ENCODE measurements around the gene DUSP22.

Gene DUSP22

GRCh38 chr6:326896-327537 lies 34.7 kb downstream of the DUSP22 start:
- TF ChIP-seq GATA2 (IDR thresholded peaks at IDR 0.05; ENCODE audit: low read depth, low read length) (no peak), GATA3 (IDR thresholded peaks at IDR 0.05; ENCODE audit: low read depth, low read length) (no peak)

DNA sequence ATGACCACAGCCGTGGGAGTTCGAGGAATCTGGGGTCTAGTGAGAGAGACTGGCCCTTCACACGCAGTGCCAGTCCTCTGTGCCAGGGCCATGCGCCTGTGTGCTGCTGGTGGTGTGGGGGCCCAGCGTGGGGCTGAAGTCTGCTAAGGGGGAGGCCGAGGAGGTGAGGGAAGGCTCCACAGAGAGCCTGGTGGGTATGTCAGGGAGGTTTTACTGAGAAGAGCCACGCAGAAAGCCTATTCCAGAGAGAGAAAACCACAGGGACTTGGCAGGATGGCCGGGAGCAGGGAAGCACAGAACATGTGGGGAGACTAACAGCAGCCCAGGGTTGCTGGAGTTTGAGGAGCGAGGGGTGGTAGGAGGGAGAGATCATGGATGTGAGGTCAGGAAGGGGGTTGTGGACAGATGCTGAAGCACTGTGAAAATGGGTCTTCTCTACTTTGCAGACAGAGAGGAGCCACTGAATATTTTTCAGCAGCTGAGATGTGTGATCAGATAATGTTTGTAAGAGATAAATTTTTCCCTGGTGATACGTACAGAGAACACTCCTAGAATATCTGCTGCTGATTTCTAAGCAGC lies 35.3 kb downstream of the DUSP22 start:
- TF ChIP-seq GATA3 (IDR thresholded peaks at IDR 0.05; ENCODE audit: low read depth, low read length) (no peak), GATA2 (IDR thresholded peaks at IDR 0.05; ENCODE audit: low read depth, low read length) (peak; percentile 67; the same call in 1 of the 2 replicates)

DNA sequence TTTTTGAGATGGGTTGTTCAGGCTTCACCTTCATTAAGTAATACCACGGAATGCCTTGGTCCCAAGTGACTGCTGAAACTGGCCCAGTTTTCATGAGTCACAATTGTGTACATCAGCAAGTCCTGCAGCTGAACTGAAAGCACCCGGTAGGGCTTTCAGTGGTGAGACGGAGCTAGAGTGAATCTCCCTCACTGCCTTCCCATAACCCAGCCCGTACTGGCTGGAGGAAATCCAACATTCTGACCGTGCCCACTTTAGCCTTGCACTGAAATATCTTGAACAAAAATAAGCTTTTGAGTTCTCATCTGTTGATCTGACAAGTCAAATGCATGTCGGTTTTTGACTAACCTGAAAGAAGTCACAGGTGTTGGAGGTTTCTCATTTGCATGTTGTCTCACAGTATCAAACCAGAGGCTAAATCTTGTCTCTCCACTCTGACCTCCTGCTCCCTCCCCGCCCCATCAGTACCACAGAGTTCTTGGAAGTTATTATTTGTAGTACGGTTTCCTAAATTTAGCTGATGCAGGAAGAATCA lies 35.9 kb downstream of the DUSP22 start:
- TF ChIP-seq GATA2 (IDR thresholded peaks at IDR 0.05; ENCODE audit: low read depth, low read length) (no peak), GATA3 (IDR thresholded peaks at IDR 0.05; ENCODE audit: low read depth, low read length) (no peak)

DNA sequence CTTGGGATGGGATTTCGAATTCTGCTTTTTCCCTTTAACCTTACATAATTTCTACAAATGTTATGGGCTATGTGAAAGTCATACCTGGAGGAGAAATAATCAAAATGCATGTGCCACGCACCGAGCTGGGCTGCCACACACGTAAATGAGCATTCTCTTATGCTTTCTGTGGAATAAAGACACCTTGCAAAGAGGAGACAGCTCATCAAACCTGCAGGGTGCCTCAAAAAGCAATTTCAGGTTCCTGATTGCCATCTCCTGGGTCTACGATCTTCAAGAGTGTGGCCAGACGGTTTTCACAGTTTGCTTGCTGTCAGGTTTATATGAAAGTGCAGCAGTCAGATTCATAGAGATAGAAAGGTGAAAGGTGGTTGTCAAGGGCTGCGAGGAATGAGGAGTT lies 36.6 kb downstream of the DUSP22 start:
- TF ChIP-seq GATA3 (IDR thresholded peaks at IDR 0.05; ENCODE audit: low read depth, low read length) = no peak
- TF ChIP-seq GATA2 (IDR thresholded peaks at IDR 0.05; ENCODE audit: low read depth, low read length) = no peak

GRCh38 chr6:329888-330691 lies 37.8 kb downstream of the DUSP22 start:
- TF ChIP-seq GATA2 (IDR thresholded peaks at IDR 0.05; ENCODE audit: low read depth, low read length) = no peak
- TF ChIP-seq GATA3 (IDR thresholded peaks at IDR 0.05; ENCODE audit: low read depth, low read length) = no peak

DNA sequence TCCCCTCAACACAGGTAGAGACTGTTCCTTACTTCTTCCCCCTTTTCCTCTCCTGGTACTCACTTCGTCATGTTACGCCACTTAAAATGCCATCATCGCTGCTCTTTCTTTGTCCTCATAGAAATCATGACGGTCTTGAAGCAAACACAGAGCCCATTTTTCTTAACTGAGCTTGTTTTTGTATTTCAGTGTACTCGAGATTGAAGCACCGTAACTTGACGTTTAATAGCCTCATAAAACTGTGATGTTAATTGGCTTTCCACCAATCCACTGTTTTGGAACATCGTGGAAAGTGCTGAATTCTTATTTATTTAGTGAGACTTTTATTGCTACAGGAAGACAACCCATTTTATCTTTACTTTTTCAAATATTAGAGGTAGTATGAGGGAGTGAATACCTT lies 38.7 kb downstream of the DUSP22 start:
- no peak for TF ChIP-seq GATA3 (IDR thresholded peaks at IDR 0.05; ENCODE audit: low read depth, low read length)
- TF ChIP-seq GATA2 (IDR thresholded peaks at IDR 0.05; ENCODE audit: low read depth, low read length) = no peak

DNA sequence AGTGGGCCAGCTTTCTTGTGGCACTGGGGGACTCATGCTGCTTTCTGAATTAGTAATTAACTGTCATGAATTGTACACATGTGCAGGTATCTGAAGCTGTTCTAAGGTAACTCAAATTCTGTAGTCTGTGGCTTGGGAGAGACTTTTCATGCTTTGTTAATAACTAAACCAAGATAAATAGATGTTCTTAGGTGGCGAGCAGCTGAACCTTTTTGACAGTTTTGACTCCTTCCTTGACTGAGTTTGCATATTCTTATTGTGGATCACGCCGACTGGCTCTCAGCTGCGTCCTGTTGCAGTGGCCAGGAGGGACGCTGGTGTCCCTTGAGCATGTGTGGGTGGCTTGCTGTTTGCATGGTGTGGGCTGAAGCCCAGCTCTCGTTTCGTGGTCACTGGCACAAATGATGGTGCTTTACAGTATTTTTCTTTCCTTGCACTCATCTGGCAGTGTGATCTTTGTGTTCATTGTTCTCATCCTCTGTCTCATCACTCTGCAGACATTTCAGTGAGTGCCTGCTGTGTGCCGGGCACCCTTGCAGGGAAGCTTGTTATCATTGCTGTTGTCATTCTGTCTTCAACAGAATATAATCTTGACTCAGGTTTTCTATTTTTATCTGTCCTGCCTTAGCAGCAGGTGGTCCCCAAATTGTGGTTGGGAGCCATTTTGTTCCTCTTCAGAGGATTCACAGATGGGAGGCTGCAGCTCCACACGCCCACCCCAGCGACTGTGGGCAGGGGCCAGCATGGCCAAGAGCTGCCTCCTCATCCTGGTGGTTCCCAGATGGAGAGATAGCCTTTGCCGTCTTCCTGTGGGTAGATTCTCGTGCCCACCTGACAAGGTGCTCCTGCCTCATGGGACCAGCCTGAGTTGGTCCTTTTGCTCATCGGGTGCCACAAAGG lies 39.6 kb downstream of the DUSP22 start:
- TF ChIP-seq GATA3 (IDR thresholded peaks at IDR 0.05; ENCODE audit: low read depth, low read length) = no peak
- TF ChIP-seq GATA2 (IDR thresholded peaks at IDR 0.05; ENCODE audit: low read depth, low read length) = no peak

GRCh38 chr6:332671-333070 lies 40.4 kb downstream of the DUSP22 start:
- no peak for TF ChIP-seq GATA2 (IDR thresholded peaks at IDR 0.05; ENCODE audit: low read depth, low read length)
- no peak for TF ChIP-seq GATA3 (IDR thresholded peaks at IDR 0.05; ENCODE audit: low read depth, low read length)

- TF ChIP-seq GATA2 (IDR thresholded peaks at IDR 0.05; ENCODE audit: low read depth, low read length) (no peak), GATA3 (IDR thresholded peaks at IDR 0.05; ENCODE audit: low read depth, low read length) (no peak)
Observed at GRCh38 chr6:333379-334002, 41.2 kb downstream of the DUSP22 start.

- no peak for TF ChIP-seq GATA3 (IDR thresholded peaks at IDR 0.05; ENCODE audit: low read depth, low read length)
- TF ChIP-seq GATA2 (IDR thresholded peaks at IDR 0.05; ENCODE audit: low read depth, low read length) = no peak
Observed at GRCh38 chr6:334536-335510, 42.5 kb downstream of the DUSP22 start.

GRCh38 chr6:335572-335971 lies 43.3 kb downstream of the DUSP22 start:
- TF ChIP-seq GATA3 (IDR thresholded peaks at IDR 0.05; ENCODE audit: low read depth, low read length) (no peak), GATA2 (IDR thresholded peaks at IDR 0.05; ENCODE audit: low read depth, low read length) (no peak)

All from SH-SY5Y (cell line).